ENCODE measurements around the gene CAMTA1. TPM values are rescaled to one million over a fixed set of nuclear protein-coding genes. Genes with fewer than 3 reads are reported as not detected.

CAMTA1 gene
- polyA plus RNA-seq, 3 donors, result 81.9 to 89.8 (median 88.0) TPM

DNA sequence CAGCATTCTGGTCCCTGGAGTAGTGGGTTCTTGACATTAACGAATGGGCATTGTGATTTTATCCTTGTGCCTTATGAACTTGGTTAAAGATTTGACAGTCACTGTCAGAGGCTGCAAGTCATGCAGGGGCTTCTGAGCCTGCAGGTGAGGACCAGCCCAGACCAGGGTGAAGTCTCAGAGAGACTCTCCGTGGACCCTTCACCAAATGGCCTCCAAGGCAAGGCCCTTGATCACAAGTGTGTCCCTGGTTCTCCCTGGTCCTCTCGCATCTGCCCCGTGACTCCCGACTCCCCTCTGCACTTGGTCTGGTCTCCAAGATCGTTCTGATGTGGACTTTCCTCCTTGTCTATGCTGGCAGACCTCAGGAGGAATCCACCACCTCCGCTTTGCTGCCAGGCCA lies 509.4 kb downstream of the CAMTA1 start:
- DNase-seq (ENCODE audit: extremely low read depth in 1 of 11, low read depth in 9 of 11, low spot score in 4 of 11), result no peak

DNA sequence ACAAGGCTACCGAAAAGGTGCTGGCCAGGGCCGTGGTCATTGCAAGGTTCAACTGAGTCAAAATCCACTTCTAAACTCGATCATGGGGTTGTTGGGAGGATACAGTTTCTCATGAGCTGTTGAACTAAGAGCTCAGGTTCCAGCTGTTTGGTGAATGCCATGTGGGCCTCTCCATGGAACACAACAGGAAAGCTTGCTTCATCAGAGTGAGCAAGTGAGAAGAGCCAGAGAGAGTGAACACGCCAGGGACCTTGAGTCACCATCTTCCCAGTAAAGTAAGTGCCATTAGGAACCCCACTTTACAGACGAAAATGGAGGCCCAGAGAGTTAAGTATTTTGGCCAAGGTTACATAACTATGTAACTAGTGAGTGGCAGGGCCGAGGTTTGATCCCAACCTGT lies 510.7 kb downstream of the CAMTA1 start:
- DNase-seq (ENCODE audit: extremely low read depth in 1 of 11, low read depth in 9 of 11, low spot score in 4 of 11), result no peak

DNA sequence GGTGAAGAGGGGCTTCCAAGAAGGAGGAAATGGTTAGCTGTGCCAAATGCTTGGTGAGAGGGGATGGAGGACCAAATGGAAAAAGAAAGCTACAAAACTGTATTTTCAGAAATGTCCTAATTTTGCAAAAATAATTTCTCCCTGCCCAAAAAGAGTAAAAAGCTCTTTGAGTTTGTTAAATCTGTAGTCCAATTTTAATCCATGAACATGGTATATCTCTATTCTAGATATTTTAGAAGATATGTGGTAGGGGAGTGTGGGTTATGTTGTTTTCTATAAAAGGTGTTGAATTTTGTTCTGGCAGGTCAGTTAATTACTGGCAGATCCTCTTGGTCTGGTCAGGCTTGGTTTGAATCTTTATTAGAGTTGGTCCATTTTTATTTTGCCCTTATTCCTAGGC lies 511.7 kb downstream of the CAMTA1 start:
- DNase-seq (ENCODE audit: extremely low read depth in 1 of 11, low read depth in 9 of 11, low spot score in 4 of 11), result no peak

DNA sequence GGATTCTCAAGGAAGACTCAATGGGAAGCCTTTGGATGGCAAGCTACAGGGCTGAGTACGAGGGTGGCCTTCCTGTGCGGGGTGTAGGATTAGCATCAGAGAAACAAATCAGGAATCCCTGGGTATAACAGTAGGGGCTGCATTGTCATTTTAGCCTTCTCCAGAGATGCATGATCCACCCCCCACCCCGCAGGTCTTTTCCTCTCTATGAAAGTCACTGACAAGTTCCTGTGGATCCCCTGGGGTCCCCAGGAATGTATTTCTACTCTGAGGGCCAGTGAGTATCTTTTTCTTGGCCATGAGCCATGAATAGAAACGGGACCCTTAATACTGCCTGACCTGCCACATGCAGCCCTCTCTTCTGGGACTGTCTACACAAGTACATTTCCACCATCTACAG lies 512.9 kb downstream of the CAMTA1 start:
- no peak for DNase-seq (ENCODE audit: extremely low read depth in 1 of 11, low read depth in 9 of 11, low spot score in 4 of 11)

DNA sequence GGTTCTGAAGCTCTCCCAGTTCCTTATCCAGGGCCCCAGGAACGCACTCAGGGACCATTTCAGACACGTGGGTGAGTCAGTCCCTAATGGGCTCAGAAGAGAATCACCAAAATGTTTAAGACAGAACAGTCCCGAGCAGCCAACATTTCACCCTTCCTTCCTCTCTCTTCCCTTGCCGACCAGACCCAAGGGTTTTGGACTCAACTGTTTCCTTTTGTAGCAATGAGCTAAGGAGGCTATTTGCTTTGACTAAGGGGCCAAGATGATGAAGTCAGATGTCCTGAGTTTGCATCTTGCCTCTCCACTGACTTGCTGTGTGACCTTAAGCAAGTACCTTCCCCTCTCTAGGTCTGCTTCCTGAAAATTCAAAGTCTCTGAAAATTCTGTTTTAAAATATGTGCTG lies 513.5 kb downstream of the CAMTA1 start:
- no peak for DNase-seq (ENCODE audit: extremely low read depth in 1 of 11, low read depth in 9 of 11, low spot score in 4 of 11)

DNA sequence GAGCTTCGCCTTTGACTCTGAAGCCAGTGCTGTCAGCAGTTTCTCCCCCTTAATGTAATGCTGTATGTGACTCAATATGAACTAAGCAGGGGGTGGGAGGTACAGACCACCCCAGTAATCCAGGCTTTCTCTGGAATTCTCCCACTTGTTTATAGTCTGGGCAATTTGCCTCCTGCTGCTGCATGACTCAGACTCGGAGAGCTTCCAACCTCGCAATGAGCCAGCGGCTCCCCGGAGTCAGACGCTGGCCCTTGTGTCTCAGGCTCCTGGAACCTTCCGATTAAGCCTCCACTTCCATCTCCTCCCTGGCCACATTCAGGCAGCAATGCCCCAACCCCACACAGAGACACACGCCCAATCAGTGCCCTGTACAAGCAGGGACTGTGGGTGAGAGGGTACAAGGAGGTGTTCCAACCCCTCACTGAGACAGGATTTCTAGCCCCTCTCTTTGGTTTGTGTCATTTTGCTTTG lies 514.1 kb downstream of the CAMTA1 start:
- peak in 6 of 11 donors; percentile 15 to 62 (median 52) for DNase-seq (ENCODE audit: extremely low read depth in 1 of 11, low read depth in 9 of 11, low spot score in 4 of 11)

DNA sequence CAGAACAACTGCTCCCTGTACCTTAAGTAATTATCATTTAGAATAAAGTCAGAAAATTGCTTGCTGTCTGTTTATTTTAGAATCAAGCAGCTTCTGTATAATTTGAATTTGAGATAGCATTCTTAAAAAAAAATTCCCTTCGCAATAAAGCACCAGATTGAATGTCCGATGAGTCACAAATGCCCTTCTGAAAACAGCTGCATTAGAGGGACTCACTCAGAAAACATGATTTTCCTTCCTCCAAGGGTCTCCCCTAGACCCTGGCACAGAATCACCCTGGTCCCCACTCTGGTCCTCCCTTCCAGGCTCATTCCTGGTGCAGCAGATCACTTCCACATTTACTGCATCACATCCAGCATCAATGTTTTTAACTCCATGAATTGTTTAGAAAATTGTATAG lies 514.7 kb downstream of the CAMTA1 start:
- DNase-seq (ENCODE audit: extremely low read depth in 1 of 11, low read depth in 9 of 11, low spot score in 4 of 11), result no peak

DNA sequence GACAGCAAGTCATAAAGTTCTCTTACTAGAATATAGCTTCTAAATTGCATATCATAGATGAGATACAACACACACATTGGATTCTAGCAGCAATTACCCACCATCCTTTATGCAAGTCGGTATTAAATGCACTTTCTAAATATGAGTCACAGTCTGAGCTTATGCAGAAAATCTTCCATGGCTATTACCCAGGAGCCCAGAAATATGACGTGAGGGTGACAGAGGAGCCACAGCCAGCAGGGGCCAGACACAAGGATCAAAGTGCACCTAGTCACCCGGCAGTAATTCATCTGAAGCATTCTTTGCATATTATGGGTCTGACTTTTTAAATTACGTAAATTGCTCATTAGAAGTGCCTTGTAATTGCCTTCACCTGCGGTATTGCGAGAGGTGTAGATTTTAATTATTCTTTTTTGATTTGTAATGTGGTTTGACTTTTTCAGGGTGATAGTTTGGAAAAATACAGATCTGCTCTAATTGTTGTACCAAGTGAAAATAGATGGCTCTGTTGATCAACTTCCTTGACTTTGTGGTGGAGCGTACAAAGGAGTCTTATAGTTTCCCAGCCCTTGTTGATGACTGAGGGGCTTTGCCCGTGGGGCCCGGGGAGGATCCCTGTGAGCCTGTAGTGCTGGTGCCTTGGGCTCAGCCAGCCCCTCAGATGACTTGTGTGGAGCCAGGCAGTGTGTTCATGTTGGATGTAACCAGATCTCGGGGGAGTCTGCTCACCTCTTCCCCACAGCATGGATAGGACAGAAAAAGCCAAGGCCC lies 515.8 kb downstream of the CAMTA1 start:
- DNase-seq (ENCODE audit: extremely low read depth in 1 of 11, low read depth in 9 of 11, low spot score in 4 of 11), result peak in 1 of 11 donors; percentile 15

DNA sequence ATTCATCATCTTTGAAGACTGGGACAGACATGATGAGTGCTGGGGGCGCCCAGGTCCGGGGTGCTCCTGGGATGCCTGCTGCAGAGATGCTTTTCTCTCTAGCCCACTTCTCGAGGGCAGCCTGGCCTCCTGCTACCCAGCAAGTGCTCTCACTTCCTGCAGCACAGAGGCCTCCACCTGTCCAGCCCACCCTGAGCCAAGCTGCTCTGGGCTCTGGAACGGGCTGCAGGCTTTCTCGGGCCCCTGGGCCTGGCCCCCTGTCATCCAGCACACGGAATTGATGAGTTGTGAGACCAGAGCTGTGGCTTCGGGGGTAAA lies 516.4 kb downstream of the CAMTA1 start:
- no peak for DNase-seq (ENCODE audit: extremely low read depth in 1 of 11, low read depth in 9 of 11, low spot score in 4 of 11)

DNA sequence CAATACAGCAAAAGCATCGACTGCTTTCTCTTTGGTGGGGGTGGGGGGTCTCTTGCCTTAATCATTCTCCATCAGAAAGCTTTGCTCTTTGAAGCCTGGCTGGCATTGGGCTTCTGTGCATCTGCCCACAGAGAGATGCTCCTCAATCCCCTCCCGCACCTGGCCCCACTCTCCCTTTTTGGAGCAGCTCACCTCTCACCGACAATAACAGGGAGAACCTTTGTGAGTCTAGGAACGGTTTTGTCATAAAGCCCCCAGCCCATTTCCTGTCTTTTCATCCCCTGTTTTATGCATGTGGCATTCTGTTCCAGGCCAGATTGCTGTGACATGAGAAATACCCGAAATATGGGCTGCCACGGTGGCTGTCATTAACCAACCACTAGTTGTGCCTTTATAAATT lies 516.9 kb downstream of the CAMTA1 start:
- DNase-seq (ENCODE audit: extremely low read depth in 1 of 11, low read depth in 9 of 11, low spot score in 4 of 11), result no peak

DNA sequence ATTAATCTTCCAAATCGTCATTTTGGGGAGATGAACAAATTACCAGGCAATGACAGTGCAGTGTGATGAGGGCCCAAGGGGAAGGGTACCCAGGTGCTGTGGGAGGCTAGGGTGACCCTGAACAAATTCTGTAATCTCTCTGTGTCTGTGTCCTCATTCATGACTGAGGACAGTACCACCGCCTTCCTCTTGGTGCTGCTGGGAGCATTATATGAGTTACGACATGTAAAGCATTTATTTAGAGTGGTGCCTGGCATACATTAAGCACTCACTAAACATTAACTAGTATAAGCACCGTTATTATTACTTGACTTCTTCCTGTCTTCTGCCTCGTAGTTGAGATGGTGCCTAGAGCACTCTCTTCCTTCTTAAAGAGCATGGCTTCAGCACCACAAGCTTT lies 517.6 kb downstream of the CAMTA1 start:
- DNase-seq (ENCODE audit: extremely low read depth in 1 of 11, low read depth in 9 of 11, low spot score in 4 of 11), result no peak

DNA sequence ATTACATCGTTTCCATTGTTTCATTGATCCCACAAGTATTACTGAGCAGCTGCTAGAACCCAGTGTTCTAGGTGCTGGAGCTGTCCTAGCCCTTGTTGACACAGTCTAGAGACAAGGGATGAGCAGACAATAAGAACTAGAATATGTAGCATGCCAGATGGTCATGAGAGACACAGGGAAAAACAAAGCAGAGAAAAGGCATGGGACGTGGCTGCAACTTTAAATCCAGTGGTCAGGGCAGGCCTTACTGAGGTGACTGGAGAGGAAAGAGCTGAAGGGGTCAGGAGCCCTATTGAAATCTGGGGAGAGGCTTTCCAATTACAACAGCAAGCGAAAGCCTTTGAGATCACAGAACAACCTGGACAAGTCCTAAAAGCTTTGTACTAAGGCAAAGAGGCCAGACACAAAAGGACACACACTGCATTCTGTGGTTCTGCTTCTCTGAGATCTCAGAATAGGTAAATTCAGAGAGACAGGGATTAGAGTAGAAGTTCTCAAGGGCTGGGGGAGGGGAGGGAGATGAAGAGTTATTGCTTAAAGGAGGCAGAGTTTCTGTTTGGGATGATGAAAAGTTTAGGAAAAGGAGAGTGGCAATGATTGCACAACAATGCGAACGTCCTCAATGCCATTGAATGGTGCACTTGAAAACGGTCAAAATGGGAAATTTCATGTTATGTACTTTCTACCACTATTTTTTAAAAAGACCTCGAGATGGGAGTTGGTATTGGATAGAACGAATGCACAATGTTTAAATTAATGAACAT lies 518.5 kb downstream of the CAMTA1 start:
- no peak for DNase-seq (ENCODE audit: extremely low read depth in 1 of 11, low read depth in 9 of 11, low spot score in 4 of 11)

DNA sequence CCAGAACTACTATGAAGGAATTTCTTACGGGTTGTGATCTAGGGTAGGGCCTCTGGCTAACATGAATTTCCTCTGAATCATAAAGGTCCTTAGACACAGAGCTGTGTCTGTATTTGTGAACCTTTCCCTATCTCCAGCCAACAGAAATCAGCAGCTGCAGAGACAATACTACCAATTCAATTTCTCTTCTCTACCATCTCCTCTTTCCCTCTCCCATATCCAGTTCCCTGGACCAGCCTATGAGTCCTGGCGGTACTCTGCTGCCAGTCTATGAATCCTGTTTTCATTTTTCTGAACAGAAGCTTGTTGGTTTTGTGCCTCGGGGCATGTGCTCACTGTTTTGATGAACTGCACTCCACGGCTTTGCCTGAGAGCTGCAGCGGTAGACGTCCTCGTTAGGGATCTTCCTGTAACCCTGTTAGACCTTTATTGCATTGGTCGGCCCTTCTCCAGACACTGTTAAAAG lies 527.9 kb downstream of the CAMTA1 start:
- DNase-seq (ENCODE audit: extremely low read depth in 1 of 11, low read depth in 9 of 11, low spot score in 4 of 11), result no peak

DNA sequence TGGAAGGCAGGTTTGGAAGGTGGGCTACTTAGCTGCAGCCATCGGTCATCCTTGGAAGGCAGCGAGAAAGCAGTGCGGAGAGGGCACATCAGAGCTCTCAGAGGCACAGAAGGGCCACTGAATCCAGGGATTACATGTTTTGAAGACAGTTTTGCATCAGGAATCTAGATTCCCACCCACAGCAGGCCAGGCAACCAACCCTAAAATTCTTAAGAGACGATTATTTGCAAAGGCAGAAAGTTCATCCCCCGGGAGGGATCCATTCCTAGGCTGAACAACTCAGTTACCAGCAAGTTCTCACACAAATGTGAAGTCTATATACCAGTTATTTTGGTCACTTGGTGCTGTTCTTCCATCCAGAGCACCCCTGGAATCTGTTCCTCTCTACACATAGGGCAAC lies 528.6 kb downstream of the CAMTA1 start:
- DNase-seq (ENCODE audit: extremely low read depth in 1 of 11, low read depth in 9 of 11, low spot score in 4 of 11), result no peak

DNA sequence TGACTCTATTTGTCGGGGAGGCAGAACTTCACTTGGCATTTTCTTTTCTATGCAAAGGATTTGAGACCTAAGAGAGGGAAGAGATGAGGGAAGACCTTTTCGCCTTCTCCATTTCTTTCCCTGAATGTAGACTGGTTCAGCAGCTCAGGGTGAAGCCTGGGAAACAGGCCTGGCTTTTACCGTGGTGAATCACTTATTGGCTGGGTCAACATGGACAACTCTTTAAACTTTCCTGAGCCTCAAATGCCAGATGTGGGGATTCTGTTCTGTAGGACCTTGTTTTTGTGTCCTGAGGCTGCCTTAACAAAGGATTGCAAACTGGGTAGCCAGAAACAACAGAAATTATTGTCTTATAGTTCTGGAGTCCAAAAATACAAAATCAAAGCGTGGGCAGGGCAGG lies 530.1 kb downstream of the CAMTA1 start:
- DNase-seq (ENCODE audit: extremely low read depth in 1 of 11, low read depth in 9 of 11, low spot score in 4 of 11), result no peak

DNA sequence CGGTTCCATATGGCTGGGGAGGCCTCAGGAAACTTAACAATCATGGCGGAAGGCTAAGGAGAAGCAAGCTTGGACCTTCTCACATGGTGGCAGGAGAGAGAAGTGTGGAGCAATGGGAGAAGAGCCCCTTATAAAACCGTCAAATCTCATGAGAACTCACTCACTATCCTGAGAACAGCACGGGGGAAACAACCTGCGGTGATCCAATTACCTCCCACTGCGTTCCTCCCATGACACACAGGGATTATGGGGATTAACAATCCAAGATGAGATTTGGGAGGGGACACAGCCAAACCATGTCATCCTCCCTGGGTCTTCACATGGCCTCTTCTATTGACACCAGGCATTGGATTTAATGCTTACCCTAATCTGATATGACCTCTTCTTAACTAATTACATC lies 530.7 kb downstream of the CAMTA1 start:
- DNase-seq (ENCODE audit: extremely low read depth in 1 of 11, low read depth in 9 of 11, low spot score in 4 of 11), result no peak

DNA sequence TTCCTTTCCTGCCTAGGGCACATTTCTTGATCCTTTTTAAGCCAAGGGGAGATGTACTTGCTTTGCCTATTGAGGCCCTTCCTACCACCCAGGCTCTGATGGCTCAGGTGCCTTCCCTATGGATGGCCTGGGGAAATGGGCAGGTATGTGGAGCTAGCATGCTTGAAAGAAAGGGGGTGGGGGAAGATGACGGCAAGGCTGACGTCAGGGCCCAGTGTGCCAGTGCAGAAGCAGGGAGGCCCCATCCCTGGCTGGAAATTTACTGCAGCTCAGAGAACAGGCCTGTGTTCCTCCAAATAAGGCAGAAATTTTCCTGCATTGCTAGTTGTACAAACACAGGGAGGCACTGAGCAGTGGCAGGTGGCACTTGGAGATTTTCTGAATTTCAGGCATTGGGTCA lies 532.6 kb downstream of the CAMTA1 start:
- DNase-seq (ENCODE audit: extremely low read depth in 1 of 11, low read depth in 9 of 11, low spot score in 4 of 11), result no peak

DNA sequence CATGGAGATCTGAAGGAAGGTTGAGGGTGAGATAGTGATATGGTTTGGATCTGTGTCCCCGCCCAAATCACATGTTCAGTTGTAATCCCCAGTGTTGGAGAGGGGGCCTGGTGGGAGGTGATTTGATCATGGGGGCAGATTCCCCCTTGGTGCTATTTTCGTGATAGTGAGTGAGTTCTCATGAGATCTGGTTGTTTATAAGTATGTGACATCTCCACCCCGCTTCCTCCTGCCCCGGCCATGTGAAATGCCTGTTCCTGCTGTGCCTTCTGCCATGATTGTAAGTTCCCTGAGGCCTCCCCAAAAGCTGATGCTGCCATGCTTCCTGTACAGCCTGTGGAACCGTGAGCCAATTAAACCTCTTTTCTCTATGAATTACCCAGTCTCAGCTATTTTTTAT lies 533.9 kb downstream of the CAMTA1 start:
- DNase-seq (ENCODE audit: extremely low read depth in 1 of 11, low read depth in 9 of 11, low spot score in 4 of 11), result no peak

DNA sequence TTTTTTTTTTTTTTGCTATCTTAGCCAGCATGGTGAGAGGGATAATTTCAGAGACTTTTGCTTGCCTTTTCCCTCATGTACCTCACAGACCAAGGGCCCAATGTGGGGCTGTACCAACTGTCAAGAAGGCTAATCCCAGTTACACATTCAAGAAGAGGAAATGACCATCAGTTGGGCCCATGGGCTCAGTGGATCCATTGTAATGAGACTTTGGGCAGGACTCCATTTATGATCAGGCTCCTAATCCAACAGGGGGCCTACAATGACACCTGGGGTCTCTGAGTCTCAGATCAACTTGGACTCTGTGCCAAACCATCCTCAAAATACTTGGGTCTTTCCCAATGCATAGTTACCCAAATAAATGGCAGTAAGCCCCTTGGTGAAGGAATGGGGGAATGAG lies 535.4 kb downstream of the CAMTA1 start:
- no peak for DNase-seq (ENCODE audit: extremely low read depth in 1 of 11, low read depth in 9 of 11, low spot score in 4 of 11)

DNA sequence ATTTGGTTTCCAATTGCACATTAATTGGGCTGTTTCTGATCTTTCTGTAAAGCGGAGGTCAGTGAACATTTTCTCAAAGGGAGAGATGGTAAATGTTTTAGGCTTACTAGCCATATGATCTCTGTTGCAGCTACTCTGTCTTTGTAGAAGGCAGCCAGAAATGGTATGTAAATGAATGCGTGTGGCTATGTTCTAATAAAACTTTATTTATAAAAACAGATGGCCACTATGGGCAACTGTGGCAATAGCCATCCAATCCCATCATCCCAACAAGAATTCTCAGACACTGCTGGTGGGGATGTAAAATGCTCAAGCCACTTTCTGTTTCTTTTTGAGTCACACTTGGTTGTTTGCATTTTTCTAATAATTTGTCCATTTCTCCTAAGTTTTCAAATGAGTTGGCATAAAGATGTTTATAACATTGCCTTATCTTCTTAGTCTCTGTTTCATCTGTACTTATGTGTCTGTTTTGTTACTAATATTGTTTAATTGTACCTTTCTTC lies 537.1 kb downstream of the CAMTA1 start:
- no peak for DNase-seq (ENCODE audit: extremely low read depth in 1 of 11, low read depth in 9 of 11, low spot score in 4 of 11)
